OCI-LY1 (cell line): ENCODE measurements around the gene PSKH1.

ENCODE experiments used
- CTCF ChIP-seq: fragments of 200-600 bp; sonication (generic), shearing (Covaris generic); IDR thresholded peaks from 2 replicates; pipeline ENCODE4 v1.5.1; 2017; ENCODE audit warnings: mild to moderate bottlenecking, antibody characterized with exemption, low read length, moderate library complexity, mixed read lengths
- EZH2 ChIP-seq: fragments of 200-600 bp; sonication (generic), shearing (Covaris generic); IDR thresholded peaks from 2 replicates; pipeline ENCODE4 v1.8.0; 2017; ENCODE audit warnings: borderline replicate concordance, mixed run types, mild to moderate bottlenecking, antibody characterized with exemption, low read length, moderate library complexity, mixed read lengths

GRCh38 chr16:67878846-67879245 lies 14.2 kb upstream of the PSKH1 start:
- no peak for TF ChIP-seq CTCF
- no peak for TF ChIP-seq EZH2
